NCI-H128 (cell line): ENCODE data around the gene LMX1B.

ENCODE experiments used
- DNase-seq: peaks from one replicate; lab custom pipeline; 2025; ENCODE audit not compliant: unreplicated experiment; lab: John Stamatoyannopoulos, UW

The LMX1B gene

GRCh38 chr9:126604059-126605055 lies 9.4 kb upstream of the LMX1B start:
- no peak for DNase-seq

GRCh38 chr9:126605792-126606482 lies 7.8 kb upstream of the LMX1B start:
- no peak for DNase-seq

GRCh38 chr9:126606483-126606870 lies 7.3 kb upstream of the LMX1B start:
- no peak for DNase-seq

- no peak for DNase-seq
Measured at GRCh38 chr9:126607086-126607485, 6.6 kb upstream of the LMX1B start.

- DNase-seq, result no peak
Measured at GRCh38 chr9:126607731-126608130, 6.0 kb upstream of the LMX1B start.

- no peak for DNase-seq
Measured at GRCh38 chr9:126608551-126608950, 5.2 kb upstream of the LMX1B start.

- no peak for DNase-seq
Measured at GRCh38 chr9:126609191-126609590, 4.5 kb upstream of the LMX1B start.

GRCh38 chr9:126609711-126610388 lies 3.9 kb upstream of the LMX1B start:
- no peak for DNase-seq

- DNase-seq, result no peak
Measured at GRCh38 chr9:126611193-126611591, 2.5 kb upstream of the LMX1B start.

- peak; percentile 34 for DNase-seq
Measured at GRCh38 chr9:126611592-126612325, 2.0 kb upstream of the LMX1B start.

GRCh38 chr9:126612326-126612812 lies 1.4 kb upstream of the LMX1B start:
- no peak for DNase-seq

GRCh38 chr9:126612813-126613641 lies 701 bp upstream of the LMX1B start:
- no peak for DNase-seq

GRCh38 chr9:126614088-126614454 lies 343 bp downstream of the LMX1B start:
- no peak for DNase-seq

GRCh38 chr9:126614455-126615244 lies 922 bp downstream of the LMX1B start:
- no peak for DNase-seq

GRCh38 chr9:126615245-126615790 lies 1.6 kb downstream of the LMX1B start:
- DNase-seq, result no peak

- DNase-seq, result no peak
Measured at GRCh38 chr9:126615791-126616447, 2.2 kb downstream of the LMX1B start.

GRCh38 chr9:126616521-126616976 lies 2.8 kb downstream of the LMX1B start:
- DNase-seq, result no peak
